GM12873 (cell line): ENCODE results near the gene CNTNAP2.

Experiments used
- TF ChIP-seq, protein P1 (sequence below): IDR thresholded peaks from 2 replicates; pipeline ENCODE4 v1.5.1; 2012; ENCODE audit warnings: low read depth, mild to moderate bottlenecking, moderate library complexity, low read length, control low read depth; ENCODE audit not compliant: insufficient read depth; ENCODE audit errors: missing control alignments

The CNTNAP2 gene

DNA sequence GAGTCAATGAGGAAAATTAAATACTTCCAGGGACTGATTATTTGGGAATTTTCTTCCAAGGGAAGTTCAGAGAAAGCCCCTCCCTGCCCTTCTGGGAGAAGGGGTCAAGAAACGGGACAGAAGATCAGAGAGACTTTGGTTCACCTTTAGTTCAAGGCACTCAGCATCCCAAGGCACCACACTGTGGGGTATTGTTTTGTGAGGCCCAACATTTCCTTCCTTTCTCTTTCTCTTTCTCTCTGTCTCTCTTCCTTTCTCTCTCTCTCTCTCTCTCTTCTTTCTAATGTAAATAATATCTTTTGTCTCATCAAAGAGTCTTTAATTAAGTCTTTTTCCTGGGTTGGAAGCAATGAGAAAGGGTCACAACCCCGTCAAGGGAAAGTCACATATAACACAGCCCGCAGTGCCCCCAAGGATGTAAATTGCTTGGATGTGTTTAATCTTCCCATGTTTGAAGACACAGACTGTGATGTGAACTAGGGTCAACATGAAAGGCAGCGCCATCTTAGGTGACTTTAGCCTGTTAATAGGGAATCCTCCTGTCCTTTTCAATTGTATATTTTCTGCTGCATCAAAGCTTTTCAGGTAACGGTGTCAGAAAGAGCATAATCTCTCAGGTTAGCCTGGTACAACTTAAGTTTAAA lies 1490.7 kb downstream of the CNTNAP2 start:
- TF ChIP-seq, protein P1, sequence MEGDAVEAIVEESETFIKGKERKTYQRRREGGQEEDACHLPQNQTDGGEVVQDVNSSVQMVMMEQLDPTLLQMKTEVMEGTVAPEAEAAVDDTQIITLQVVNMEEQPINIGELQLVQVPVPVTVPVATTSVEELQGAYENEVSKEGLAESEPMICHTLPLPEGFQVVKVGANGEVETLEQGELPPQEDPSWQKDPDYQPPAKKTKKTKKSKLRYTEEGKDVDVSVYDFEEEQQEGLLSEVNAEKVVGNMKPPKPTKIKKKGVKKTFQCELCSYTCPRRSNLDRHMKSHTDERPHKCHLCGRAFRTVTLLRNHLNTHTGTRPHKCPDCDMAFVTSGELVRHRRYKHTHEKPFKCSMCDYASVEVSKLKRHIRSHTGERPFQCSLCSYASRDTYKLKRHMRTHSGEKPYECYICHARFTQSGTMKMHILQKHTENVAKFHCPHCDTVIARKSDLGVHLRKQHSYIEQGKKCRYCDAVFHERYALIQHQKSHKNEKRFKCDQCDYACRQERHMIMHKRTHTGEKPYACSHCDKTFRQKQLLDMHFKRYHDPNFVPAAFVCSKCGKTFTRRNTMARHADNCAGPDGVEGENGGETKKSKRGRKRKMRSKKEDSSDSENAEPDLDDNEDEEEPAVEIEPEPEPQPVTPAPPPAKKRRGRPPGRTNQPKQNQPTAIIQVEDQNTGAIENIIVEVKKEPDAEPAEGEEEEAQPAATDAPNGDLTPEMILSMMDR: no peak

DNA sequence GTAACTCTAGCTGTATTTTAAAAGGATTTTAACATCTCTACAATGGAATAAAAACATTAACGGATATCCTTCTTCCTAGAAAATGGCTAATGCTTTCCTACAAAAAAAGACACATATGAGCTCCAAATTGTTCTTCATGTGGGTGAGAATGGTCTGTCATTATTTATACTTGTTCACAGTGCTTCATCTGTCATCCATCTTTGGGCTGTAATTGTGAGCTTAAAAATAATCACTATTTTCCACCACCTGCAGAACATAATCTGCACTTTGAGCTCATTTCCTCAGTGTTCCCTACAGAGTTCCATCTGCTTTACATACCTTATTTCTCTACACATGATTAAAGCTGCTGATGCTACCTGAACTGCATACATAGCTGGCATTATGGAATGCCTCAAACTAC lies 1494.8 kb downstream of the CNTNAP2 start:
- TF ChIP-seq, protein P1: no peak

DNA sequence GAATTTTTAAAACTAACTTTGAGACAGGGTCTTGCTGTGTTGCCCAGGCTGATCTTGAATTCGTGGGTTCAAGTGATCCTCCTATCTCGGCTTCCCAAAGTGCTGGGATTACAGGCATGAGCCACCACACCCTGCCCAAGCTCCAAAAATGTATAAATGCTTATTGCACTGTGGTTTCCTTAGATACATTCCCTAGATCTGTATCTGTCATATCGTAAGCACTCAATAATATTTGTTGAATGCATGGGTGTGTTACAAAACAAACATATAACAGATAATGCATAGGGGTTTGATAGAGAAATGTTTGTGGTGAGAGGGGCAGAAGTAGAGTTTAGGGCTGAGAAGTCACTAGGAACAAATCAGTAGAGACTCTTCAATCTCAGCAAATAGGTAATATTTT lies 1518.7 kb downstream of the CNTNAP2 start:
- TF ChIP-seq, protein P1: no peak

DNA sequence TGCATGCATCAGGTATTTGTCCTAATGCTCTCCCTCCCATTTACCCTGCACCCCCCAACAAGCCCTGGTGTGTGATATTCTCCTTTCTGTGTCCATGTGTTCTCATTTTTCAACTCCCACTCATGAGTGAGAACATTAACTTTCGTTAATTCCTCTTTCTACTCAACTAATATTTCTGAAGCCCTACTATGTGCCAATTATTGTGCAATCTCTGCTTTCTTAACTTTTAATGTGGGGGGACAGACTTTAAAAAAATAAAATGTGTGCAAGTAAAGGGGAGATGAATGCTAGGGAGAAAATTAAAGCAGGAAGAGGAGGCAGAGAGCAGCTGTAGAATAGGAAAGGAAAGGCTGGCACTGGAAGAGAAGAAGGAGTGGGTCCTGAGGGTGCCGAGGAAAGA lies 1520.0 kb downstream of the CNTNAP2 start:
- TF ChIP-seq, protein P1: no peak

GRCh38 chr7:147638566-147638965 lies 1522.0 kb downstream of the CNTNAP2 start:
- TF ChIP-seq, protein P1: no peak

DNA sequence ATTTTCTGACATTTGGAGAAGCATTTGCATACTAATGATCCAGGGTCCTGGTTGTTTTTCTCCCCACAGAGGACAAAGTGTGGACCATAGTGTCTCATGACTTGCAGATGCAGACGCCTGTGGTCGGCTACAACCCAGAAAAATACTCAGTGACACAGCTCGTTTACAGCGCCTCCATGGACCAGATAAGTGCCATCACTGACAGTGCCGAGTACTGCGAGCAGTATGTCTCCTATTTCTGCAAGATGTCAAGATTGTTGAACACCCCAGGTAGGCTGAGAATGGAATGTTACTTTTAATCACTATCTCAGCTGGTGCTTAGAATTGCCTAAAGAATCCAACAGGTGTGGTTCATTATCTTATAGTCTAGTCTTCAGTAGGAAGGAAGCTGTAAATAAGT lies 1522.4 kb downstream of the CNTNAP2 start:
- TF ChIP-seq, protein P1: no peak

GRCh38 chr7:147639751-147640150 lies 1523.2 kb downstream of the CNTNAP2 start:
- TF ChIP-seq, protein P1: no peak
